ENCODE data around the gene POT1. TPM values are rescaled to one million over a fixed set of nuclear protein-coding genes. Genes with fewer than 3 reads are reported as not detected.

POT1 gene
- total RNA-seq, 1 donor from 2014 or later, result 19.3 TPM

Other genes starting within 250 kb of the POT1 start
- gene GPR37, start 164.0 kb downstream of the POT1 start, total RNA-seq, result 3.7 TPM